ENCODE measurements around the gene CIT. TPM values are rescaled to one million over a fixed set of nuclear protein-coding genes. Genes with fewer than 3 reads are reported as not detected.

CIT gene
- total and polyA plus RNA-seq, 9 of the 15 experiments (the other 6 are each of a cell fraction or from before 2014, with no cell fraction given), result 1.1 to 46.7 (median 21.3) TPM

DNA sequence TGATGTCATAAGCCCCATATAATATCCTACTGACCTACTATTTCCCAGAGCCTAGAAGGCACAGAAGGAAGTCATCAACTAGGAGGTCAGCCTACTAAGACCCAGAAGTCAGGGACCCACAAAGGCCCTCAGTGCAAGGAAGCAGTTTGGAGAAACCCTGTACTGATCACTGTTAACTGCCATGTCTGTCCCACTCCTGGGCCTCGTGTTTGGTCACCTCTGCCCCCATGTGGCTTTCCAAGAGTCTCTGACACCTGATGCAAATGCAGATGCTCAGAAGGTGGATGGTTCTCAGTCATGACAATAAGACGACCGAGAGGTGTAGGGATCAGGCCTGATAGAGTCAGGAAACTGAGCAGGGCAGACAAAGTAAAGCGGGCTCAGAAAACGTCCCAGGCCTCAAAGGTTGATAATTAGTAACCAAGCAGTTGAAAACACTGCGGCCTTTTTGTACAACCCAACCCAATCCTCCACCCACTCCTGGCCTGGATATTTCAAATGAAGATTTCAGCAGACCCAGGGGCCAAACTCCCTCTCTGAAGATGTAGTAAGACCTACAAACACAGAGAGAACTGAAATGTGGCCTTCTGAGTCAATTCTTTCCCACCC is 185.8 kb downstream of the CIT start:
- Histone ChIP-seq H3K9me3 (replicated peaks; ENCODE audit: control insufficient read depth, insufficient read depth, low read depth, low read length) (no peaks in the 10 kb centered on the region), H3K9ac (ENCODE audit: insufficient read depth in 1 of 2, low read depth in 2 of 2, low read length in 2 of 2) (no peak overlapping the region), H3K79me2 (ENCODE audit: control insufficient read depth, insufficient read depth, low read length) (no peaks in the 10 kb centered on the region), H4K20me1 (replicated peaks; ENCODE audit: control insufficient read depth, insufficient read depth, low read length) (no peaks in the 10 kb centered on the region), H3K9me1 (ENCODE audit: control insufficient read depth, insufficient read depth, low read length) (no peaks in the 10 kb centered on the region), H3K36me3 (ENCODE audit: control insufficient read depth, insufficient read depth, low read length) (peaks cover 47% of the 10 kb centered on the region), H3K27ac (ENCODE audit: extremely low read depth, low read depth, low read length) (no peak overlapping the region), H3K4me1 (replicated peaks in 1 of 2; ENCODE audit: control insufficient read depth in 2 of 2, insufficient read depth in 2 of 2, low read length in 2 of 2) (peaks cover 0 to 3% of the 10 kb centered on the region in 2 experiments; a peak in 1 of 5 replicates), H3K27me3 (ENCODE audit: control insufficient read depth in 2 of 2, insufficient read depth in 2 of 2, low read length in 2 of 2) (no peaks in the 10 kb centered on the region), H3K4me2 (ENCODE audit: insufficient read depth, low read length) (no peak overlapping the region), H3K4me3 (no peak overlapping the region), H2AFZ (ENCODE audit: low read depth, low read length) (no peak overlapping the region)
- DNase-seq (ENCODE audit: extremely low read depth in 1 of 4, low spot score in 3 of 4) (no peak), ATAC-seq (peak; percentile 30; the same call in 1 of the 3 replicates), FAIRE-seq (no peak)
- POLR2A ChIA-PET, result interaction anchor here (0.6 to 3.1 kb wide), 3 partner anchors 11 to 685 kb away, joined by 3 to 16 read pairs (median 3); no protein-coding TSS in a partner anchor
- TF ChIP-seq, protein P1, sequence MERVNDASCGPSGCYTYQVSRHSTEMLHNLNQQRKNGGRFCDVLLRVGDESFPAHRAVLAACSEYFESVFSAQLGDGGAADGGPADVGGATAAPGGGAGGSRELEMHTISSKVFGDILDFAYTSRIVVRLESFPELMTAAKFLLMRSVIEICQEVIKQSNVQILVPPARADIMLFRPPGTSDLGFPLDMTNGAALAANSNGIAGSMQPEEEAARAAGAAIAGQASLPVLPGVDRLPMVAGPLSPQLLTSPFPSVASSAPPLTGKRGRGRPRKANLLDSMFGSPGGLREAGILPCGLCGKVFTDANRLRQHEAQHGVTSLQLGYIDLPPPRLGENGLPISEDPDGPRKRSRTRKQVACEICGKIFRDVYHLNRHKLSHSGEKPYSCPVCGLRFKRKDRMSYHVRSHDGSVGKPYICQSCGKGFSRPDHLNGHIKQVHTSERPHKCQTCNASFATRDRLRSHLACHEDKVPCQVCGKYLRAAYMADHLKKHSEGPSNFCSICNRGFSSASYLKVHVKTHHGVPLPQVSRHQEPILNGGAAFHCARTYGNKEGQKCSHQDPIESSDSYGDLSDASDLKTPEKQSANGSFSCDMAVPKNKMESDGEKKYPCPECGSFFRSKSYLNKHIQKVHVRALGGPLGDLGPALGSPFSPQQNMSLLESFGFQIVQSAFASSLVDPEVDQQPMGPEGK (CRISPR knock-in tag; IDR thresholded peaks at IDR 0.05; ENCODE audit: borderline replicate concordance), result no peak
- TF ChIP-seq CBX2 (IDR thresholded peaks at IDR 0.05; ENCODE audit: insufficient read depth, low read length, poor library complexity, severe bottlenecking) (no peak), ZNF263 (CRISPR knock-in tag; IDR thresholded peaks at IDR 0.05; ENCODE audit: borderline replicate concordance) (no peak), ZKSCAN8 (CRISPR knock-in tag; IDR thresholded peaks at IDR 0.05) (no peak), NR2F6 (CRISPR knock-in tag; IDR thresholded peaks at IDR 0.05) (no peak), SMARCE1 (IDR thresholded peaks at IDR 0.05) (no peak), MLLT1 (IDR thresholded peaks at IDR 0.05) (no peak), TRIM28 (IDR thresholded peaks at IDR 0.05) (no peak), ZNF586 (CRISPR knock-in tag; conservative IDR thresholded peaks at IDR 0.05) (no peak)
- WGBS (ENCODE audit: insufficient coverage, low coverage, missing lambda C conversion rate), result 89% methylated on average over 6 of the region's 6 CpGs
- in situ Hi-C loops (cut with MboI) (no loop called here), intact Hi-C loops (cut with micrococcal nuclease) (no loop called here)
- BruUV-seq (replicated peaks), result no TSS peak
- CTCF ChIA-PET (ENCODE audit: low intra/inter-chr PET ratio), result no interaction called here

Measured in K562 (cell line).